ENCODE measurements around the gene CLVS2. TPM values are rescaled to one million over a fixed set of nuclear protein-coding genes. Genes with fewer than 3 reads are reported as not detected.

CLVS2 gene
- total RNA-seq, 2 donors from 2014 or later: not detected

DNA sequence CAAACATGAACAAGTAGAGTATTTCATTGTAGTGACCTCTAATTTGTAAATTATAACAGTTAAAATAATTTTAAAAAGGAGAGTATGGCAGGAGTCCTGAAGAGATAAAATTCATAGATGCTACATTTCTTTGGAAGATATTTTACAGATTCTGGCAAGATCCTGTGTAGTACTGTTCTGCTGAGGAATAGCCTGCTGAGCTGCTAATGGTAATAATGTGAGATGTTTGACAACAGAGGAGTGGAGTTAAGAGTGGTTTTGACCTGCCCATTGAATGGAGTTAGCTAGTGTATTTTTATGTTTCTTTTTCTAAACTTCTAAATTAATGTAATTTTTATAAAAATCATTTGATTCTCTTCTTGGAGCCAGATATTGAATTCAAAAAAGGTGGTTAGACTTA lies 11.8 kb downstream of the CLVS2 start:
- H3K4me3 Mint-ChIP-seq: no peak overlapping the region
- no peaks in the 10 kb centered on the region for H3K4me1 Mint-ChIP-seq
- H3K27ac Mint-ChIP-seq: no peak overlapping the region
- no peaks in the 10 kb centered on the region for H3K9me3 Mint-ChIP-seq
- no peaks in the 10 kb centered on the region for H3K36me3 Mint-ChIP-seq (ENCODE audit: low read depth)
- ATAC-seq (replicated peaks): no peak
- H3K27me3 Mint-ChIP-seq: no peaks in the 10 kb centered on the region

DNA sequence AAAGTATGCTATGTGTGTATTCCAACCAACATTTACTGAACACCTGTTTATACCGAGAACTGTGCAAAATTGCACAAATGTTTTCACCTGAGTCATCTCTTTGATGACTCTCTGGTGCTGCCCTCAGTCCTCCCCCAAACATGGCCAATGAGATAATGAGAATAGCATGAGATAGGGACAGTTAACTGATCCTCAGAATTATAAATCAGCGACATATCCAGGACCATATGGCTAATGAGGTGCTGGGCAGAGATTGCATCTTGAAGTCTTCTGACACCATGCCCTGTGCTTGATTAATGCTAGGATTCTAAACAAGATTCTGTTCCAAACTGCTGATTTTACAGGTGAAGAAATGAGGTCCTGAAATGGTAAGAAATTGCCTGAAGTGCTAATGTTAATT lies 13.0 kb downstream of the CLVS2 start:
- Mint-ChIP-seq H3K4me3 (no peak overlapping the region), H3K9me3 (no peaks in the 10 kb centered on the region), H3K36me3 (ENCODE audit: low read depth) (no peaks in the 10 kb centered on the region), H3K27ac (no peak overlapping the region), H3K4me1 (no peaks in the 10 kb centered on the region), H3K27me3 (no peaks in the 10 kb centered on the region)
- no peak for ATAC-seq (replicated peaks)

DNA sequence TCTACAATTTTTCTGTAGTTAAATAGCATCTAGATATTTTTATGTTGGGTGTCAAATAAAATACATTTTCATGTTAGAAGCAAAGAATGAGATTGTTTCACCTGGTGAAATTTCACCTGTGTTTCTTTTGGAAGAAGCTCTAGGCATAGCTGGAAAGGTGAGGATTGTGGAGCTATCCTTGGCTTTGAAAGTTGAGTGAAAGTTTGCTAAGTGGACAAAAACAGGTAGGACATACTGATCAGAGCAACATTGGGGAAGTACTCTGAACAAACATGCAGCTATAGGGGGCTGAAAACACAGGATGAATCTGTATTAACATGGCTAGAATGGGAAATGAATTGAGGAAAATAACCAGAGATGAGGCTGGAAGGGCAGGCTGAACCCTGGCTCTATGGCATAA lies 18.8 kb downstream of the CLVS2 start:
- H3K27ac Mint-ChIP-seq: no peak overlapping the region
- H3K27me3 Mint-ChIP-seq: no peaks in the 10 kb centered on the region
- peaks cover 10% of the 10 kb centered on the region for H3K9me3 Mint-ChIP-seq
- no peaks in the 10 kb centered on the region for H3K36me3 Mint-ChIP-seq (ENCODE audit: low read depth)
- no peaks in the 10 kb centered on the region for H3K4me1 Mint-ChIP-seq
- H3K4me3 Mint-ChIP-seq: no peak overlapping the region
- ATAC-seq (replicated peaks): no peak

DNA sequence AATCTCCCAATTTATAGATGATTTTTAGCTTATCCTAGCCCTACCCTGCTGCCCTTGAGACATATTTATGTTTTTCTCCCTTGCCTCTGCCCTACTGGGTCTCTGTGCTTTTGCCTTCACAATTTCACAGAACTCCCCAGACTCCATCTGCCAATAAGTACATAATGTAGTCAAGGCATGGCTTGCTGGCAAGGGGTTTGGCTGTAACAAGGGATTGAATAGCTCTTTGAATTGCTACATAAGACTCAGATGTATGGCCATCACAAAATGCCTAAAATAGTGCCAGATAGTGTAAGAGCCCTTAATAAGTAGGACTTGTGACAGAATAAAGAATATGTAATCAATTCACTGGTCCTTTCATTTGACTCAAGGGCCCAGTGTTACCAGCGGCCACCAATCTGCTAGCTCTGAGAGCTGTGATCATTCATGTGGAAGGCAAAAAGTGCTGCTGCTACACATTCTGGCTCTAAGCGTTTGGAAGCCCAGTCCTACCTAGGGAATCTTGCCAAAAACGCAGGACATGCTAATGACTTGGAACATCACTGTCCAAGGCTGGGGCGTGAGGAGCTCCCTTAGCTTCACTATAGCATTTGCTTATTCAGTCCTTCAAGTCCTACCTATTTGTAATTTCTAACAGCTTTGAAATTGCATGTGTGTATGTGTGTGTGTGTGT lies 20.5 kb downstream of the CLVS2 start:
- H3K9me3 Mint-ChIP-seq: peaks cover 10% of the 10 kb centered on the region
- H3K27ac Mint-ChIP-seq: no peak overlapping the region
- no peaks in the 10 kb centered on the region for H3K4me1 Mint-ChIP-seq
- H3K4me3 Mint-ChIP-seq: no peak overlapping the region
- no peaks in the 10 kb centered on the region for H3K27me3 Mint-ChIP-seq
- H3K36me3 Mint-ChIP-seq (ENCODE audit: low read depth): no peaks in the 10 kb centered on the region
- ATAC-seq (replicated peaks): no peak

DNA sequence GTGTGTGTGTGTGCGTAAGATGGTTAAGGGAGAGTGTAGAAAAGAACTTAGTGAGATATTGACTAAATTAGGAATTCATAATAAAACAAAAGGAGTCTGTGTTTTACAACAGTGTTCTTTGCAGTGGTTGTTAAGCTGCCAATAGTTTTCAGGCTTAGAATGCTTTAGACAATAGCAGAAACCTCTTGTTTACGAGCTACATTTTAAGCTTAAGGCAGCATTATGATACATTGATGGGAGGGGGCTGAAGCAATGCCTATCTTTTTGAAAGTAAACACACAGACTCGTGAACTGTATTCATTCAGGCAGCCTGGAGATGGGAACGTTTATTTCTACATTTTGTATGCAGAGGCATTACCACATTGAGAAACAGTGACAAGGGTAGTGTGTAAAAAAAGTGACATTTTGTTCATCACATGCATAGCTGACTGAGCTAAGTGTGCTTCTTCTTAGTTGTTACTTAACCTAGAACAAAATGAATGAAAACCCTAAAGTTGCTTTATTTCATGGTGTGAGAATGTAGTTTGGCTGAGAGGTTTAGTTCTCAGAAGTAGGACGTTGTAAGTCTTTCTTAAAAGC lies 21.2 kb downstream of the CLVS2 start:
- Mint-ChIP-seq H3K36me3 (ENCODE audit: low read depth) (no peaks in the 10 kb centered on the region), H3K27ac (no peak overlapping the region), H3K27me3 (no peaks in the 10 kb centered on the region), H3K4me1 (no peaks in the 10 kb centered on the region), H3K9me3 (peaks cover 10% of the 10 kb centered on the region), H3K4me3 (no peak overlapping the region)
- no peak for ATAC-seq (replicated peaks)

DNA sequence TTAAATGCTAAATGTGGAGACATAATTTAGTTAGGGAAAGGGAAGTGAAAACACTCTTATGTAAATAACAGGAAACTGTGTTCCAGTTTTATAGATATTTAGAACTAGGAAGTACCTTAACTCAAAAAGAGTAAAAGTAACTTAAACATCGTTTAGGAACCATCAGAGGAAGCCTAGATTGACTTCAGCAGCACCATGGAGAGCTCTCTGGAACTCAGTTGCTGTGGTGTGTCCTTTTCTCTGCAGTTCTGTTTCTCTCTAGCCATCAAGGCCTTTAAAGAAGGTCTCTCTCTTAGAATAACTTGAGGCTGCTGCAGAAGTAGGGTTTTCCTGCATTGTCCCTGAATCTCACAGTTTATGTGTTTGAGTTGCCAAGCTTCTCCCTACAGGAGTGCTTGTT lies 26.9 kb downstream of the CLVS2 start:
- H3K27me3 Mint-ChIP-seq: no peaks in the 10 kb centered on the region
- no peaks in the 10 kb centered on the region for H3K36me3 Mint-ChIP-seq (ENCODE audit: low read depth)
- peaks cover 5% of the 10 kb centered on the region for H3K9me3 Mint-ChIP-seq
- H3K4me1 Mint-ChIP-seq: no peaks in the 10 kb centered on the region
- no peak for ATAC-seq (replicated peaks)
- H3K4me3 Mint-ChIP-seq: no peak overlapping the region
- no peak overlapping the region for H3K27ac Mint-ChIP-seq

DNA sequence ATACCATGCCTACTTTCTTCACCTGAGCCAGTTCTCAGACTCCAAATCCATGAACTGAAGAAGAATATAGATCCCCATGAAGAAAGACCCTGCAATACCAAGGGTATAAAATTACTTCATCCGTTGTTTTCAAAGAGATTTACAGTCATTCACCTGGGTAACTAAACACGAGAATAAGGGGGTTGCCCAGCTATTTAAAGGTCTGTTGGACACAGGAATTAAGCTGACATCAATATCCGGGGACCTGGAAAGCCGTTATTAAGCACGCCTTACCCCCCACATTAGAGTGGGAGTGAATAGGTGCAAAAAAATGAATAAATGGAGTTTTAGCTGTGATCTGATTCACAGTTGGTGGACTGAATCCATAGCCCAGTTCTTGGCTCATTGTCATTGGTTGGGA lies 28.9 kb downstream of the CLVS2 start:
- no peak overlapping the region for H3K27ac Mint-ChIP-seq
- H3K4me3 Mint-ChIP-seq: no peak overlapping the region
- H3K9me3 Mint-ChIP-seq: peaks cover 4% of the 10 kb centered on the region
- no peak for ATAC-seq (replicated peaks)
- H3K36me3 Mint-ChIP-seq (ENCODE audit: low read depth): no peaks in the 10 kb centered on the region
- H3K27me3 Mint-ChIP-seq: no peaks in the 10 kb centered on the region
- H3K4me1 Mint-ChIP-seq: no peaks in the 10 kb centered on the region

DNA sequence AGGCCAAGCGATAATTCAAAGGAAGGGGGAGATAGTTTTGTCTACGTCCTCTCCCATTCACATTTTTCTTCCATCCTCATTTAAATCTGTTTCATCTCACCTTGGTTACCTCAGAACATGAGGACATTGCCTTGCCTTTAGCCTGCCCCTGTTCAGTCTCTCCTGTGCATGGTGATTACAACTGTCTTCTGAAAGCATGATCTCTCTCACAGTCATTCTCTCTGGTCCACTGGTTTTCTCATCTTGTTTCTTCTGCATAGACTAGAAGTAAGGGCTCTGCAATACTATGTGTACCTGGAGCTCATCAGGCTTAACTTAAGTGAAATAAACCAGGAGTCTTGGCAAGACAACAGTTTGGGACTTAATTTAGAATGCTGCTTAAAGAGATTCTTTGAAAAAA lies 31.4 kb downstream of the CLVS2 start:
- H3K36me3 Mint-ChIP-seq (ENCODE audit: low read depth): no peaks in the 10 kb centered on the region
- no peak for ATAC-seq (replicated peaks)
- no peak overlapping the region for H3K4me3 Mint-ChIP-seq
- no peaks in the 10 kb centered on the region for H3K27me3 Mint-ChIP-seq
- H3K27ac Mint-ChIP-seq: no peak overlapping the region
- H3K9me3 Mint-ChIP-seq: peaks cover 8% of the 10 kb centered on the region
- H3K4me1 Mint-ChIP-seq: no peaks in the 10 kb centered on the region

DNA sequence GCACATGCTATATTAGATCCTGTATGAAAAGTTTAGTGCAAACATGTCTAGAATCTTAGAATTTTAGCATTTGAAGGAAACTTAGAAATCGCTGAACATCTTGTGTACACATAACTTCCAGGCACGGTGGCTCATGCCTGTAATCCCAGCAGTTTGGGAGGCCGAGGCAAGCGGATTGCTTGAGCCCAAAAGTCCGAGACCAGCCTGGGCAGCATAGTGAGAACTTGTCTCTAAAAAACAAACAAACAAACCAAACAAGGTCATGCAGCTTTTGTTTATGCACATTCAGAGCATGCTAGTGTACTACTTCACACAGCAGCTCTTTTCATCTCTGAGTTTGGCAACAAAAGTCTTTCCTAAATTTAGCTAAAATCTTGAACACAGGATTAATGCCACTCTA lies 32.2 kb downstream of the CLVS2 start:
- H3K36me3 Mint-ChIP-seq (ENCODE audit: low read depth): no peaks in the 10 kb centered on the region
- no peaks in the 10 kb centered on the region for H3K27me3 Mint-ChIP-seq
- no peaks in the 10 kb centered on the region for H3K4me1 Mint-ChIP-seq
- H3K27ac Mint-ChIP-seq: no peak overlapping the region
- no peak overlapping the region for H3K4me3 Mint-ChIP-seq
- peaks cover 8% of the 10 kb centered on the region for H3K9me3 Mint-ChIP-seq
- no peak for ATAC-seq (replicated peaks)

DNA sequence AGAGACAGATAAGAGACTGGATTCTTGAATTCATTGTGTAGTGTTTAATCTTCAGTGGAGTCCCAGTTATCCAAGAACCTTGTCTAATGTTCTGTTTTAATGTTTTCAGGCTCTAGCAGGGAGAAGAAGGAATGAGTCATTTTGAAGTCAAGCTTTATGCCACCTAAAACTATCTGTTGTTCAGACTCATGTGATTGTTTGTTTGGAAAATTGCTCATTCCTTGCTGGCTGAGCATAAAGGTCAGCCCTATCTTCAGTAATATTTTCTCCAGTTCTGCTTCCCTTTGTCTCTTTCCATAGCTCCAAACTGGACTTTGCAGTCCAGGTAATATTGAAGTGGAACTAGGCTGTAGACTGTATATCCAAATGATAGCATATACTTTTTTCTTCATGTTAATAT lies 34.2 kb downstream of the CLVS2 start:
- Mint-ChIP-seq H3K36me3 (ENCODE audit: low read depth) (no peaks in the 10 kb centered on the region), H3K27ac (no peak overlapping the region), H3K9me3 (peaks cover 8% of the 10 kb centered on the region), H3K4me1 (no peaks in the 10 kb centered on the region), H3K27me3 (no peaks in the 10 kb centered on the region), H3K4me3 (no peak overlapping the region)
- ATAC-seq (replicated peaks): no peak

DNA sequence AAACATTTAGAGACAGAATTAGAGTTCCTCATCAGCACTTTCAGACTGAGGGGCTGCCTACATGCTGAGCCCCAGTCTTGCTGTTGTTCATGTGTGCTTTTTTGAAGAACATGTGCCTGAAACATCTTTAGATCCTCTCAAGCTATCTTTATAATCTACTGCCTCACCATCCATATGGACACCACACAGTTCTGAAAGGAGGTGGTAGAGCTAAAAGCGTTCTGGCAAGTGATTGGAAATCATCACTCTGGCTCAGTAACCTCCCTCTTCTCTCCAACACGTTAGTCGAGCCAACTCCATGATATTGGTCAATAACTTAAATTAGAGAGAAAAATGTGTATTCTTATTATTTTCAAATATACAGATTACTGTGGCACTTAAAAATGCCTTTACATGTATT lies 40.6 kb downstream of the CLVS2 start:
- no peak for ATAC-seq (replicated peaks)
- H3K9me3 Mint-ChIP-seq: peaks cover 11% of the 10 kb centered on the region
- no peaks in the 10 kb centered on the region for H3K4me1 Mint-ChIP-seq
- no peak overlapping the region for H3K4me3 Mint-ChIP-seq
- no peak overlapping the region for H3K27ac Mint-ChIP-seq
- H3K36me3 Mint-ChIP-seq (ENCODE audit: low read depth): no peaks in the 10 kb centered on the region
- no peaks in the 10 kb centered on the region for H3K27me3 Mint-ChIP-seq

DNA sequence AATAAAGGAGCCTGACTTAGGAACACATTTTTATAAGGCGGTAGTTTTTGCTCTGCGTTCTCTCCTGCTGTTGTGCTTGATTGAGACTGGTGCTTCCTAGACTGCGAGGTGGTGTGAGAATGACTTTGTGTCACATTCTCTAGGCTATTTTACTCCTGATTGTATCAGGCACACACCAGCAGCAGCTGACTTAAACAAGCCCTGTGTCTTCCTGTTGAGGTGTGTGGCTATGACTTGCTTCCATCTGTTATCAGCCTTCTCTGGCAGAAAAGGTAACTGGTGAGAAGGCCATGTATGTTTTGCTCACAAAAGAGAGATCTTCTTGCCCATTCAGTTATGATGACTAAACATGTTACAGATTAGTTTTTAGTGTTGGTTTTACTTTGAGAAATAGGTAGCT lies 43.4 kb downstream of the CLVS2 start:
- H3K27ac Mint-ChIP-seq: no peak overlapping the region
- H3K9me3 Mint-ChIP-seq: peaks cover 7% of the 10 kb centered on the region
- ATAC-seq (replicated peaks): no peak
- H3K27me3 Mint-ChIP-seq: no peaks in the 10 kb centered on the region
- H3K36me3 Mint-ChIP-seq (ENCODE audit: low read depth): no peaks in the 10 kb centered on the region
- H3K4me1 Mint-ChIP-seq: no peaks in the 10 kb centered on the region
- H3K4me3 Mint-ChIP-seq: no peak overlapping the region

DNA sequence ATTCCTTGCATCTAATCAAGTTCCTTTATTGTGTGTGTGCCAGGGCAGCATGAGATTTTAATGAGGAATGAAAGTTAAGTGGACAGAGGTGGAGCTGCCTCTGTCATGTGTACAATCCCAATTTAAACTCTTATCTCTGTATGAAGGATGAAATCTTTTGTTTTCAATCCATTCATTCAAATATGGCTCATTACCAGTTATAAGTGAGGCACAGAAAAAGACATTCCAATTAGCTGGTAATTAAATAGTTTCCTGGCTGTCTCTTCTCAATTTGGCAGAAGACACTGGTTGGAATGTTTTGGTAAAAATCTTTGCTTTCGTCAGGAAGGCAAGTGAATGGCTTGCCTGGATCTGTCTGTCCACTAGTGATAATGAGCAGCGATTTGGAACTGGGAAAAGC lies 46.4 kb downstream of the CLVS2 start:
- H3K27ac Mint-ChIP-seq: no peak overlapping the region
- no peaks in the 10 kb centered on the region for H3K36me3 Mint-ChIP-seq (ENCODE audit: low read depth)
- H3K9me3 Mint-ChIP-seq: peaks cover 9% of the 10 kb centered on the region
- H3K4me1 Mint-ChIP-seq: no peaks in the 10 kb centered on the region
- H3K27me3 Mint-ChIP-seq: no peaks in the 10 kb centered on the region
- ATAC-seq (replicated peaks): no peak
- no peak overlapping the region for H3K4me3 Mint-ChIP-seq

DNA sequence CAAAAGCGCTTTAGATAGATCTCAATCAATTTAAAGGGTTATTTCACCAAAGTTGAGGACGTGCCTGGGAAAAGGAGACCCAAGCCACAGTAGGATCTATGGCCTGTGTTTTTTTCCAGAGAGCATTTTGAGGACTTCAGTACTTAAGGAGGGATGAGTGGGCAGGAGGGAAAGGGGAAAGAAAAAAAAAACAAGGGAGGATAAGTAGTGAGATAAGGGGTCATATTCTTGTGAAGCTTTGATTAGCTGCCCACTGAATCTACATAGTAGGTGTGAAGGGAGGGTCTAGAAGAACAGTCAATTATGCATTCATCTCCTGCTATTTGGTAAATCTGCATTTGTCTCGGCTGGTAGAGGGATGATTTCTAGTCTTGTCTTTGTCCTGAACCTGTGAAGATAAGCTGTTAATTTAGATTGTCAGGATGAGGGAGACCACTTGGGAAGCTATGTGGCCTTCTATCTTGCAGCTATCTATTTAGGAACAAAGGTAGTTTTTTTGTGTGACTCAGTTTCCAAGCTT lies 48.4 kb downstream of the CLVS2 start:
- Mint-ChIP-seq H3K4me1 (no peaks in the 10 kb centered on the region), H3K9me3 (peaks cover 5% of the 10 kb centered on the region), H3K27me3 (no peaks in the 10 kb centered on the region), H3K27ac (no peak overlapping the region), H3K4me3 (no peak overlapping the region), H3K36me3 (ENCODE audit: low read depth) (no peaks in the 10 kb centered on the region)
- ATAC-seq (replicated peaks): no peak

DNA sequence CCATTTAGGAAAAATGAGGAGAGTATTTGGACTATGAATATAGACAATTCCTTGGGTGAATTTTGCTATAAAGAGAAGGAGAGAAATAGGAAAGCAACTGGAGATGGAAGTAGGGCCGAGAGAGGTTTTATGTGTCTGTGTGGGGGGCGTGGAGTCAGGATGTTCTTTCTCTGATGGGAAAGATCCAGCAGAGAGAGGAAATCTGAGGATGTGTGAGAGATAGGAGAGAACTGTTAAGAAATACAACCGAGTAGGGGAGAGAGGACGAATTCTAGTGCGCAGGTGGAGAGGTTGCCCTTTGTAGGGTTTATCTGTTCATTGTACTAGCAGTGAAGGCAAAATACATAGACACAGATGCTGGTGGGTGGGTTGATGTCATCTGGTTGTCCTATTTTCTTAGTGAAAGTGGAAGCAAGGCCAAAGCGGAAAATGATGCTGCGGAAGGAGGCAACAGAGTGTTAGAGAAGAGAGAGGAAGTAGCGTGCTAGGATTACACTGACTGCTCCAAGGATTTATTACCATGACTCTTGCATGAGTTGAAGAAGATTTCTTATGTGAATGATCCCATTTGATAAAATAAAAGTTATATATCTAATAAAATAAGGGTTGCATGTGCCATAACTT lies 57.7 kb downstream of the CLVS2 start:
- Mint-ChIP-seq H3K9me3 (peaks cover 5% of the 10 kb centered on the region), H3K4me1 (no peaks in the 10 kb centered on the region), H3K27me3 (no peaks in the 10 kb centered on the region), H3K36me3 (ENCODE audit: low read depth) (no peaks in the 10 kb centered on the region), H3K4me3 (no peak overlapping the region), H3K27ac (no peak overlapping the region)
- no peak for ATAC-seq (replicated peaks)
